Measurements from ENCODE around the gene KCNJ1.

GRCh38 chr11:128906185-128907050 is 39.3 kb upstream of the KCNJ1 start:
- TF ChIP-seq POLR2AphosphoS5 (IDR thresholded peaks at IDR 0.05) (no peak), EP300 (IDR thresholded peaks at IDR 0.05) (no peak), POLR2A (IDR thresholded peaks at IDR 0.05) (no peak)
- TF ChIP-seq, protein P1, sequence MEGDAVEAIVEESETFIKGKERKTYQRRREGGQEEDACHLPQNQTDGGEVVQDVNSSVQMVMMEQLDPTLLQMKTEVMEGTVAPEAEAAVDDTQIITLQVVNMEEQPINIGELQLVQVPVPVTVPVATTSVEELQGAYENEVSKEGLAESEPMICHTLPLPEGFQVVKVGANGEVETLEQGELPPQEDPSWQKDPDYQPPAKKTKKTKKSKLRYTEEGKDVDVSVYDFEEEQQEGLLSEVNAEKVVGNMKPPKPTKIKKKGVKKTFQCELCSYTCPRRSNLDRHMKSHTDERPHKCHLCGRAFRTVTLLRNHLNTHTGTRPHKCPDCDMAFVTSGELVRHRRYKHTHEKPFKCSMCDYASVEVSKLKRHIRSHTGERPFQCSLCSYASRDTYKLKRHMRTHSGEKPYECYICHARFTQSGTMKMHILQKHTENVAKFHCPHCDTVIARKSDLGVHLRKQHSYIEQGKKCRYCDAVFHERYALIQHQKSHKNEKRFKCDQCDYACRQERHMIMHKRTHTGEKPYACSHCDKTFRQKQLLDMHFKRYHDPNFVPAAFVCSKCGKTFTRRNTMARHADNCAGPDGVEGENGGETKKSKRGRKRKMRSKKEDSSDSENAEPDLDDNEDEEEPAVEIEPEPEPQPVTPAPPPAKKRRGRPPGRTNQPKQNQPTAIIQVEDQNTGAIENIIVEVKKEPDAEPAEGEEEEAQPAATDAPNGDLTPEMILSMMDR (IDR thresholded peaks at IDR 0.05): peak in 1 of 7 experiments; percentile 4

Data from stomach (tissue), 4 donors.